SIG-M5 treated with dmso at 0.1 percent for 504 hours (cell line): ENCODE results near the gene F2RL3.
A peak's percentile ranks its signal among the peaks of the same experiment; 100 is the strongest.
"Not testable (repeated sequence)": the region's sequence is repeated elsewhere in the genome, so short reads cannot be mapped to it uniquely, and the experiment has no call there.

Experiments used
- DNase-seq: peaks from one replicate; lab custom pipeline; 2025; ENCODE audit not compliant: unreplicated experiment; lab: John Stamatoyannopoulos, UW

The F2RL3 gene

GRCh38 chr19:16919496-16919895 is 30.7 kb downstream of the F2RL3 start:
- DNase-seq = no peak

- peak; percentile 4 for DNase-seq
These were observed 32.2 kb downstream of the F2RL3 start for GRCh38 chr19:16920816-16921529.

GRCh38 chr19:16921766-16922591 is 33.2 kb downstream of the F2RL3 start:
- DNase-seq = no peak

GRCh38 chr19:16922592-16922934 is 33.8 kb downstream of the F2RL3 start:
- DNase-seq = no peak

GRCh38 chr19:16922949-16923348 is 34.1 kb downstream of the F2RL3 start:
- no peak for DNase-seq

- DNase-seq = no peak
These were observed 39.1 kb downstream of the F2RL3 start for GRCh38 chr19:16927883-16928282.

GRCh38 chr19:16928351-16928750 is 39.6 kb downstream of the F2RL3 start:
- no peak for DNase-seq

GRCh38 chr19:16928916-16929315 is 40.1 kb downstream of the F2RL3 start:
- DNase-seq = no peak

GRCh38 chr19:16930753-16931152 is 42.0 kb downstream of the F2RL3 start:
- no peak for DNase-seq

GRCh38 chr19:16931306-16931705 is 42.5 kb downstream of the F2RL3 start:
- no peak for DNase-seq

- DNase-seq = no peak
These were observed 45.7 kb downstream of the F2RL3 start for GRCh38 chr19:16934489-16934888.

GRCh38 chr19:16936901-16937300 is 48.1 kb downstream of the F2RL3 start:
- DNase-seq = no peak

- not testable (repeated sequence) for DNase-seq
These were observed 49.0 kb downstream of the F2RL3 start for GRCh38 chr19:16937796-16938195.

GRCh38 chr19:16938211-16938610 is 49.4 kb downstream of the F2RL3 start:
- no peak for DNase-seq

- DNase-seq = not testable (repeated sequence)
These were observed 51.3 kb downstream of the F2RL3 start for GRCh38 chr19:16940063-16940462.

GRCh38 chr19:16940626-16941025 is 51.8 kb downstream of the F2RL3 start:
- DNase-seq = no peak
